Superior temporal gyrus (tissue), 1 donor: ENCODE measurements around the gene HLA-DRB1.
A peak's percentile ranks its signal among the peaks of the same experiment; 100 is the strongest.
"Not testable (repeated sequence)": the region's sequence is repeated elsewhere in the genome, so short reads cannot be mapped to it uniquely, and the experiment has no call there.

Experiments used
- DNase-seq: peaks from one replicate; pipeline ENCODE4 v3.0.0-alpha.2; 2016; ENCODE audit errors: extremely low spot score

The HLA-DRB1 gene

GRCh38 chr6:32589596-32590449, at the start of gene HLA-DRB1:
Gene HLA-DRB1, minus strand, starts transcription at chr6:32589848. Its CDS starts 106 bp downstream, at chr6:32589742.
- no peak for DNase-seq

DNA sequence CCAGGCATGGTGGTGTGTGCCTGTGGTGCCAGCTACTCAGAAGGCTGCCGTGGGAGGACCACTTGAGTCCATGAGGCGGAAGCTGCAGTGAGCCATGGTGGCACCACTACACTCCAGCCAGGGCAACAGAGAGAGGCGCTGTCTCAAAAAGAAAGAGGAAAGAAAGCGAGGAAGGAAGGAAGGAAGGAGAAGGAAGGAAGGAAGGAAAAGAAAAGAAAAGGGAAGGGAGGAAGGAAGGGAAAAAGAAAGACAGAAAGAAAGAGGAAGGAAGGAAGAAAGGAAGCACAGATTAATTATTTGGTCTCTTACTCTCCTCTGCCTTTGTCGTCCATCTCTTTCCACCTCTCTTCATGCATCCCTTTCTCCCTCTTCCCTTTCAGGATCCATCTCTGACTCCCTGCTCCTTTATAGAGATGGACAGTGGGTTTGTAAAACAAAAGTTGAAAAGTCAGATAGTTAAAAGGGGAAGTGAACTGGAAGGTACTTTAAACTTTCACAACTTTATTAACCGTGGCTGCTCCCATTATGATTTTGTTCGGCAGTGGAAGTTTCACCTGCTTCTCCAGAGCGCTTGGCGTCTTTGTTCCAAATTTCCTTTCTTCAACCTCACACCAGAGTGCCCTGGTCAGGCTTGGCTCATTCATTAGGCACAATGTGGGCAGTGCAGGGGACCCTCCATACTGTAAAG, 49.0 kb upstream of the HLA-DRB1 start:
- DNase-seq, result no peak

GRCh38 chr6:32637883-32638282, 48.2 kb upstream of the HLA-DRB1 start:
- no peak for DNase-seq

- DNase-seq, result peak; percentile 17
These were observed 47.7 kb upstream of the HLA-DRB1 start, which contains the start of gene HLA-DQA1 for GRCh38 chr6:32637219-32637880. Gene HLA-DQA1, plus strand, starts transcription at chr6:32637406. Its CDS starts 53 bp downstream, at chr6:32637459.

DNA sequence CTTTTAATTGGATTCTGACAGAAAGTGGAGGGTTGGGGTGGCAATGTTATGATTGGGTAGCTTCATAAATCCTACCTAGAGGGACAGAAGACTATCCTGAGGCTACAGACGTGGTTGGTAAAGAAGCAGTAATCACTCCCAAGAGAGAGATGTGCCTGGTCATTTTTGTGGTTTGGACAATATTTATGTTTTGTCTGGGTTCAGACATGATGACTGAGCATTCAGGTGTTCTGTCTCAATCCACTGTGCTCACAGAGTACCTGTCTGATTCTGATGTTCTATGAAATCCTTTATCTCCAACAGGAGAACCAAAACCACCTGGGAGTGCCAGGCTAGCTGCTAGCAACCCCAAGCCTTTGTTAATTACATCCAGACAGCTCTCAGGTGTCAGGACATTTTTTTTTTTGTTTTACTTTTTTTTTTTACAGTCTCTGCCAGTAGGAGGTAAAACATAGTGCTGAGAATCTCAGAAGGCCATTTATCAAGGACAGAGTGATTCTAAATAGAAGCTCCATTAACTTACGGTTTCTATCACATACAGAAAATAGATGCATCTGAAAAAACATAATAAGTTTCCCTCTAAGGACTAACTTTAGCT, 46.0 kb upstream of the HLA-DRB1 start:
- DNase-seq, result no peak

DNA sequence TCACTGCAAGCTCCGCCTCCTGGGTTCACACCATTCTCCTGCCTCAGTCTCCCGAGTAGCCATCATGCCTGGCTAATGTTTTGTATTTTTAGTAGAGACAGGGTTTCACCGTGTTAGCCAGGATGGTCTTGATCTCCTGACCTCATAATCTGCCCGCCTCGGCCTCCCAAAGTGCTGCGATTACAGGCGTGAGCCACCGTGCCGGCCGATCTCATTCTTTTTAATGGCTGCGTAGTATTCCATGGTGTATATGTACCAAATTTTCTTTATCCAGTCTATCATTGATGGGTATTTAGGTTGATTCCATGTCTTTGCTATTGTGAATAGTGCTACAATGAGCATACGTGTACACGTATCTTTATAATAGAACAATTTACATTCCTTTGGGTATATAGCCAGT, 40.1 kb upstream of the HLA-DRB1 start:
- not testable (repeated sequence) for DNase-seq

DNA sequence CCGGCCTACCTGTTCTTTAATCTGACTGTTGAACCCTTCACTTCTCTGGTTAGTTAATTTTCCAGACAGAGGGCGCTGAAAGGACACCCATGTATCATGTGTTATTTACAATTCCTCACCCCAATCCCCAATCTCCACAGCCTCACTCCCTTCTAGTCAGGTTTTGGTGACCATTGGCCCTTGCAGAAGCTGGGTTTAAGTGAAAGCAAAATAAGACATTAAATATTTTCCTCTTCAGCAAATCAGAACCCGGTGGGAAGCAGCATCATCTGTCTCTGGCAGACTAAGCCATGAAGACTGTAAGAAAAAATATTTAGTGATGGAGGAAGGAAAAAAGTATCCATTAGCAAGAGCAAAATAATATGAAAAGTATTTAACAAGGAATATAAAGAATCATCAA, 38.2 kb upstream of the HLA-DRB1 start:
- DNase-seq, result peak; percentile 38

- DNase-seq, result no peak
These were observed 37.6 kb upstream of the HLA-DRB1 start for GRCh38 chr6:32627249-32627648.

GRCh38 chr6:32625137-32625536, 35.5 kb upstream of the HLA-DRB1 start:
- DNase-seq, result no peak

GRCh38 chr6:32624565-32624964, 34.9 kb upstream of the HLA-DRB1 start:
- no peak for DNase-seq

DNA sequence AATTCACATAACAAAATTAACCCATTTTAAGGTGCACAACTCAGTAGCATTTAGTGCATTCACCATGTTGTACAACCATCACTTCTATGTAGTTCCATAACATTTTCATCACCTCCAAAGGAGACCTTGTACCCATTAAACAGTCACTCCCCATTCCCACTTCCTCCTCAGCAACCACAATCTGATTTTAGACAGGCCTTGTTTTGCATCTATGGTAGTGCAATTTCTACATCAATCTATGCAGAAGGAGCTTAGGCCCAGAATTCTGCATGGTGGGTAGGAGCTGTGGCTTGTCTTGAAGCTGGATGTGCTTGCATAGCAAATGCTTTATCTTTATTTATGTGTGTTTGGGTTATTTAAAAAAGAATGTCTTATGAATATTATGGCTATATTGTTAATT, 34.0 kb upstream of the HLA-DRB1 start:
- no peak for DNase-seq

DNA sequence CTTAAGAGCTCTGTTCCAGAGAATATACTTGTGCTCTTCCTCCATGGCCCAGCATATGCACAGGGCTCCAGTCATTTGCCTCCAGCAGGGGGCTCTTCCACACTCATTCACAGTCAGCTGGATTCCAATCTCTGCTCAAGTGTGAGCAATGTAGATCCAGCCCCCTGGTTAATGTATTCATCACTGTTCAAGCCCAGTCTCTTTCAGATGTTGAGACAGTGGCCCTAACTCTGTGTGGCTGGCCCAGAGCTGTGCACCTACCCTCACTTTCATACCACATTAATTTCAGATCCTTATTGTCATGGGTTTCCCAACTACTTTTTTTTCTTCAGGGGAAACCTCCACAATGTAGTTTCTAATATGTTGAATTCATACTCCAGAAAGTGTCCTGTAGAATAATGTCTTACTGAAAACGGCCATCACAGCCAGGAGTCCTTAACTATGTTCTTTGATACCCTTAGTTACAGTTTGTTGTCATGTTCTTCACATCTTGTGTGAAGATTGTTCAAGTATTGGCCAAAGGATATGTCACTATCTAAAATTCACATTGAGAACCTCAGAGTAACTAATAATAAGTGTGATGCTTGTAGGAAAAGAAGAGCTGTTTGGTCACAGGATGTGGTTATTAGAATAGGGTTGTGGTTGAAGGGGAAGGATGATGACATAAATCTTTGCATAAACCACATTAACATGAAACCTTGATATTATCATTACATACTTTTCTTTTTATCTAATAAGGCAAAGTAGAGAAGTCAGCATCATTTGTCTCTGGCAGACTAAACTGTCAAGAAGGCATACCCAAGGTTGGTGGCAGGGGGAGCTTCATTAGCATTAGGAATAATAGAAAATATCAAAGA, 33.1 kb upstream of the HLA-DRB1 start:
- DNase-seq, result no peak

- no peak for DNase-seq
These were observed 31.7 kb upstream of the HLA-DRB1 start for GRCh38 chr6:32621372-32621771.

- no peak for DNase-seq
These were observed 28.1 kb upstream of the HLA-DRB1 start for GRCh38 chr6:32617751-32618150.

GRCh38 chr6:32615885-32616532, 26.4 kb upstream of the HLA-DRB1 start:
- DNase-seq, result no peak

DNA sequence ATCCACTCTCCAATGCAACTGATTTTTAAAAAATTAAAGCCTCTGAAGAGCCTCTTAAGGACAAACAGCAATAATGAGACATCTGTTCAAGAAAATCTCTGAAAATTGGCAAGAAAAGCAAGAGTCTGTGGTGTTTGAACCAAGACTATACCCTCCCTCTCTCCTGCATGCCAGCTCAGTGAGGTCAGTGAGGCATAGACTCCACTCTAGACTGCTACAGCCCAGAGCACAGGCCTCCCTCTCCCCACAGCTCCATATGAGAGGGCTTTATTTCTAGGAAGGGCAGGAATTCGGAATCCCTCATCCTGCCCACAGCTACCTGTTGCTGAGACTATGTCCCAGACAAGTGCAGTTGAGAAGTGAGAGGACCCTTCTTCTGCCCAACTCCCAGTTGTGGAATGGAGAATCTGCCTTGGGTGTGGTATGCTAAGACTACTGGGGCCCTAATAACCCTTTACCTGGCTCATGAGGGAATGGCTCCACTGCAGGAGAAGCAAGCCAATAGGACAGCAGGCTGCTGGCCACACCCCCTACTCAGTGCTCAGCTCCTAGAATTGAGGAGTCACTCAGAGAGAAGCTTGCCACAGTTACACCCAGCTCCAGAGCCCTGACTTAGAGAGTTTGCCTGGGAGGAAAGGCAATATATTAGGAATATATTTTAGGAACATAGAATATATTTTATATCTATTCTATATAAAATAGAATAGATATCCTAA, 24.9 kb upstream of the HLA-DRB1 start:
- no peak for DNase-seq

DNA sequence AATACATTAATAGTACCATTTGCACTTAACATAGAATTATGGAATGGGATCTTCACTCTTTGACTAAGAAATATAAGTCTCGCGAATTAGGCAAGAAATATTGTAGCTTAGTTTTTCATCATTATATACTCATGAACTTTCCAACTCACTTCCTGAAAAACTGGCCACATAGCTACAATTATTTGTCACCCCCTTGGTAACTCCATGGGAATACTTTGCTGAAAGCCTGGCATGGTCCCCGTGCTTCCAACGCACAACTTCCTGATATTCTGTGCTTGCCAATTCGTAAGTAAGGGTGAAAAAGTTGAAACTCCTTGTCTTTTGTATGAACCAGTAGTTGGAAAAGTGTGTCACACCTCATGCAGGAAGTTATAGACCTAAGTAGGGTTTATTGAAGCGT, 23.8 kb upstream of the HLA-DRB1 start:
- DNase-seq, result no peak

- no peak for DNase-seq
These were observed 21.1 kb upstream of the HLA-DRB1 start for GRCh38 chr6:32610682-32611296.
